Gastrocnemius medialis (tissue), 4 donors: ENCODE measurements around the gene NCAPG2. TPM values are rescaled to one million over a fixed set of nuclear protein-coding genes. Genes with fewer than 3 reads are reported as not detected.

Source experiments
- ATAC-seq, 2 donors: fragments of 150-250 bp; one replicate each; pipeline ENCODE4 v1.9.1; 2016
- DNase-seq, 2 donors: peaks; one replicate each; pipeline ENCODE4 v3.0.0-alpha.2; 2019
- H3K27ac ChIP-seq, 4 donors: fragments of 200-600 bp; sonication (generic); 1 replicate in 1 of 4; 2 replicates in 3 of 4; pipeline ENCODE4 v1.5.1; 2016 to 2018; ENCODE audit warnings: mild to moderate bottlenecking in 2 of 4, moderate library complexity in 1 of 4
- H3K27me3 ChIP-seq, 3 donors: fragments of 200-600 bp; sonication (generic) in 2 of 3; 1 replicate in 1 of 3; 2 replicates in 2 of 3; pipeline versions ENCODE4 v1.5.1 to v1.6.0; 2016 to 2019; ENCODE audit warnings: mild to moderate bottlenecking in 1 of 3, moderate library complexity in 1 of 3
- H3K36me3 ChIP-seq, 2 donors: fragments of 200-600 bp; sonication (generic) in 1 of 2; one replicate each; pipeline ENCODE4 v1.5.1; 2017 to 2018
- H3K4me1 ChIP-seq, 2 donors: fragments of 200-600 bp; sonication (generic) in 1 of 2; one replicate each; pipeline ENCODE4 v1.5.1; 2016 to 2017; ENCODE audit warnings: mild to moderate bottlenecking in 2 of 2
- H3K4me3 ChIP-seq, 4 donors: fragments of 200-600 bp; sonication (generic) in 3 of 4; 1 replicate in 1 of 4; 2 replicates in 3 of 4; pipeline ENCODE4 v1.5.1; 2016 to 2019; ENCODE audit warnings: mild to moderate bottlenecking in 2 of 4
- H3K9me3 ChIP-seq, 3 donors: fragments of 200-600 bp; sonication (generic) in 2 of 3; 1 replicate in 1 of 3; 2 replicates in 2 of 3; pipeline ENCODE4 v1.5.1; 2016 to 2019
- CTCF ChIP-seq, 5 experiments: fragments of 450-650 bp in 3 of 5; fragments of 200-600 bp in 2 of 5; sonication (generic) in 2 of 5; IDR thresholded peaks in 4 of 5; conservative IDR thresholded peaks in 1 of 5; 1 replicate in 4 of 5; 2 replicates in 1 of 5; pipeline ENCODE4 v1.5.1; 2016 to 2019; ENCODE audit warnings: antibody characterized with exemption in 5 of 5, mild to moderate bottlenecking in 3 of 5, moderate library complexity in 3 of 5
- POLR2A ChIP-seq, 2 donors: fragments of 450-650 bp; IDR thresholded peaks; one replicate each; pipeline ENCODE4 v1.6.1; 2017; ENCODE audit warnings: antibody characterized with exemption in 2 of 2, mild to moderate bottlenecking in 2 of 2, moderate library complexity in 2 of 2
- in situ Hi-C, 4 donors: fragments of 200-750 bp; cut with MboI; loops; one replicate each; pipeline versions ENCODE4 v1.15.0 to v1.8.0; 2017; ENCODE audit warnings: low sequenced_read_pairs in 4 of 4
- intact Hi-C: fragments of 100-400 bp; cut with DNase I; formaldehyde crosslinking; loops from one replicate; pipeline ENCODE4 v1.15.1; 2023; ENCODE audit warnings: low total_unique reads
- total RNA-seq, 4 donors: library from RNA; depleted of rRNA; stranded (reverse); fragments of >200 nt; gene quantifications; one replicate each; pipeline versions ENCODE4 v1.1.0 to v1.2.3, GENCODE V29; 2016

NCAPG2 gene
- total RNA-seq, 4 donors from 2014 or later, result 3.0 to 4.5 (median 3.9) TPM

GRCh38 chr7:158695726-158696452 is 8.7 kb downstream of the NCAPG2 start:
- in situ Hi-C loops, result loop anchor here in 1 of 4 donors (10.0 kb wide), 1 partner anchor 279 kb away; no protein-coding TSS in a partner anchor
- H3K4me3 ChIP-seq, result peak overlapping the region in 1 of 4 donors; percentile 33
- intact Hi-C loops, result loop anchor here (2.0 kb wide), 1 partner anchor 281 kb away; no protein-coding TSS in a partner anchor
- H3K27me3 ChIP-seq, result no peaks in the 10 kb centered on the region
- ATAC-seq (peak; percentile 60 to 92), DNase-seq (peak; percentile 30 to 69)
- H3K36me3 ChIP-seq, result no peaks in the 10 kb centered on the region
- H3K9me3 ChIP-seq, result no peaks in the 10 kb centered on the region
- peak in 4 of 5 experiments; percentile 26 to 56 (median 30) for TF ChIP-seq CTCF (IDR thresholded peaks at IDR 0.05 in 4 of 5, conservative IDR thresholded peaks at IDR 0.05 in 1 of 5)
- no peak for TF ChIP-seq POLR2A (IDR thresholded peaks at IDR 0.05)
- H3K4me1 ChIP-seq, result no peaks in the 10 kb centered on the region
- H3K27ac ChIP-seq, result peak overlapping the region in 1 of 4 donors; percentile 17

GRCh38 chr7:158695056-158695455 is 9.5 kb downstream of the NCAPG2 start:
- no peak for TF ChIP-seq POLR2A (IDR thresholded peaks at IDR 0.05)
- no peak for TF ChIP-seq CTCF (IDR thresholded peaks at IDR 0.05 in 4 of 5, conservative IDR thresholded peaks at IDR 0.05 in 1 of 5)
- intact Hi-C loops (no loop called here), in situ Hi-C loops (loop anchor here in 1 of 4 donors (10.0 kb wide), 1 partner anchor 280 kb away; no protein-coding TSS in a partner anchor)
- Histone ChIP-seq H3K9me3 (no peaks in the 10 kb centered on the region), H3K27ac (no peak overlapping the region), H3K27me3 (no peaks in the 10 kb centered on the region), H3K4me1 (no peaks in the 10 kb centered on the region), H3K36me3 (no peaks in the 10 kb centered on the region), H3K4me3 (no peak overlapping the region)
- ATAC-seq (no peak), DNase-seq (no peak)

GRCh38 chr7:158694650-158695049 is 10.0 kb downstream of the NCAPG2 start:
- H3K4me1 ChIP-seq, result no peaks in the 10 kb centered on the region
- H3K9me3 ChIP-seq, result no peaks in the 10 kb centered on the region
- no peak overlapping the region for H3K27ac ChIP-seq
- ATAC-seq, result no peak
- TF ChIP-seq POLR2A (IDR thresholded peaks at IDR 0.05), result no peak
- no peak for TF ChIP-seq CTCF (IDR thresholded peaks at IDR 0.05 in 4 of 5, conservative IDR thresholded peaks at IDR 0.05 in 1 of 5)
- no peaks in the 10 kb centered on the region for H3K27me3 ChIP-seq
- H3K36me3 ChIP-seq, result peaks cover 0 to under 1% of the 10 kb centered on the region in 2 donors
- in situ Hi-C loops, result loop anchor here in 1 of 4 donors (10.0 kb wide), 1 partner anchor 280 kb away; no protein-coding TSS in a partner anchor
- no peak overlapping the region for H3K4me3 ChIP-seq
- no peak for DNase-seq
- intact Hi-C loops, result no loop called here

GRCh38 chr7:158689488-158689887 is 15.1 kb downstream of the NCAPG2 start:
- TF ChIP-seq CTCF (IDR thresholded peaks at IDR 0.05 in 4 of 5, conservative IDR thresholded peaks at IDR 0.05 in 1 of 5) (no peak), POLR2A (IDR thresholded peaks at IDR 0.05) (no peak)
- in situ Hi-C loops, result no loop called here
- H3K4me3 ChIP-seq, result no peak overlapping the region
- no peaks in the 10 kb centered on the region for H3K9me3 ChIP-seq
- no peaks in the 10 kb centered on the region for H3K27me3 ChIP-seq
- intact Hi-C loops, result no loop called here
- no peak overlapping the region for H3K27ac ChIP-seq
- no peak for DNase-seq
- H3K4me1 ChIP-seq, result no peaks in the 10 kb centered on the region
- ATAC-seq, result no peak
- H3K36me3 ChIP-seq, result peaks cover 0 to 6% of the 10 kb centered on the region in 2 donors
